Heart right ventricle (tissue), 16 donors: Measurements from ENCODE around the gene ONECUT3. TPM values are rescaled to one million over a fixed set of nuclear protein-coding genes. Genes with fewer than 3 reads are reported as not detected.
"Not testable (repeated sequence)": the region's sequence is repeated elsewhere in the genome, so short reads cannot be mapped to it uniquely, and the experiment has no call there.

Source experiments
- ATAC-seq, 8 donors: fragments of 200-7000 bp; cut with Tn5 transposase; one replicate each; pipeline ENCODE4 v1.9.1; 2020; ENCODE audit warnings: mild to moderate bottlenecking in 8 of 8, moderate library complexity in 8 of 8, moderate number of reproducible peaks in 1 of 8
- DNase-seq, 2 donors: peaks; one replicate each; pipeline ENCODE4 v3.0.0-alpha.2; 2020
- H3K27ac ChIP-seq, 10 donors: fragments of 200-600 bp; sonication (generic) in 2 of 10; one replicate each; pipeline versions ENCODE4 v1.5.0 to v1.8.0; 2020 to 2022; ENCODE audit warnings: mild to moderate bottlenecking in 3 of 10
- H3K27me3 ChIP-seq, 7 donors: fragments of 200-600 bp; one replicate each; pipeline ENCODE4 v1.8.0; 2021 to 2022; ENCODE audit warnings: mild to moderate bottlenecking in 2 of 7
- H3K36me3 ChIP-seq, 9 donors: fragments of 200-600 bp; sonication (generic) in 1 of 9; one replicate each; pipeline versions ENCODE4 v1.5.0 to v1.8.0; 2020 to 2022; ENCODE audit warnings: mild to moderate bottlenecking in 2 of 9
- H3K4me1 ChIP-seq, 9 donors: fragments of 200-600 bp; sonication (generic) in 1 of 9; one replicate each; pipeline versions ENCODE4 v1.5.0 to v1.8.0; 2020 to 2022; ENCODE audit warnings: mild to moderate bottlenecking in 4 of 9
- H3K4me3 ChIP-seq, 10 donors: fragments of 200-600 bp; sonication (generic) in 2 of 10; one replicate each; pipeline versions ENCODE4 v1.5.0 to v1.8.0; 2020 to 2022; ENCODE audit warnings: mild to moderate bottlenecking in 7 of 10, moderate library complexity in 2 of 10
- H3K9me3 ChIP-seq, 11 donors: fragments of 200-600 bp in 10 of 11; sonication (generic) in 2 of 11; one replicate each; pipeline versions ENCODE4 v1.5.0 to v1.8.0; 2013 to 2022; ENCODE audit warnings: mild to moderate bottlenecking in 2 of 11, control low read depth in 1 of 11, moderate library complexity in 1 of 11
- CTCF ChIP-seq, 9 donors: fragments of 200-600 bp; sonication (generic) in 2 of 9; IDR thresholded peaks; one replicate each; pipeline versions ENCODE4 v1.5.0 to v1.8.0; 2021 to 2022; ENCODE audit warnings: antibody characterized with exemption in 9 of 9, mild to moderate bottlenecking in 5 of 9, moderate library complexity in 1 of 9
- WGBS, 2 donors: extraction: QIAGEN DNeasy Blood & Tissue Kit; methylation state at CpG; one replicate each; pipeline ENCODE4 v1.1.7; 2013; ENCODE audit warnings: inconsistent platforms in 1 of 2; 5-methylcytosine and 5-hydroxymethylcytosine counted together
- intact Hi-C, 10 donors: fragments of 100-400 bp; cut with DNase I; formaldehyde crosslinking; loops; one replicate each; pipeline versions ENCODE4 v1.11.1 to v1.14.2; 2022
- polyA plus RNA-seq, 2 donors: library from polyadenylated mRNA; stranded (reverse); fragments of 200-250 nt; gene quantifications; one replicate each; pipeline ENCODE4 v1.2.3, GENCODE V29; 2013
- total RNA-seq, 10 donors: library from RNA; stranded (reverse); fragmentation: NEBNext Ultra II Directional in 3 of 10; extraction: Animal tissue kit (Norgen Biotek cat#: 25700) in 3 of 10; gene quantifications; one replicate each; pipeline versions ENCODE4 v1.2.1 to v1.2.4, GENCODE V29; 2021 to 2023
- donor health status: Arrhythmogenic right ventricular cardiomyopathy.
- donor health status: ischemic (EF 13 %, LVEDD 7.1; RV severe dilation, severe dysfunction).
- donor health status: healthy with polysubstance abuse.
- donor health status: DM: no; HTN: yes; CAD: no.
- donor health status: DM: no; HTN: no; CAD: no.
- donor health status: ischemic (EF 25% LVEDD 6.9; RV normal size, moderate dysfunction).
- donor health status: ischemic (EF 25% LVEDD 5.7; RV mildly dilated, moderate dysfunction).
- donor health status: healthy.
- donor health status: DM: yes; HTN: yes; CAD: no.
- donor health status: Ischemic cardiomyopathy.
- donor health status: ischemic (EF 35%, LVEDD 5.7; RV mildly dilated, moderate dysfunction).
- donor health status: nonischemic (EF 11% LVEDD 7.7; RV severe dilation, severe dysfunction).
- donor health status: DM: yes; HTN: yes; CAD: no.
- donor health status: PGD.
- donor health status: ischemic (EF 29% LVEDD 5.4; RV normal size, mild dysfunction).
- donor health status: nonischemic (EF 23%, LVEDD 6.1; RV moderate dilation, normal function).

Gene ONECUT3
- total and polyA plus RNA-seq, 12 donors, result not detected

GRCh38 chr19:1758959-1759903 lies 5.9 kb downstream of the ONECUT3 start:
- intact Hi-C loops, result no loop called here
- H3K27me3 ChIP-seq, result peaks cover 62 to 99% (median 98%) of the 10 kb centered on the region in 7 donors
- no peaks in the 10 kb centered on the region for H3K36me3 ChIP-seq
- WGBS, 2 donors, result 17 to 19% methylated on average over 16 of the region's 16 CpGs
- H3K4me1 ChIP-seq, result peaks cover 0 to 22% (median 10%) of the 10 kb centered on the region in 9 donors
- no peaks in the 10 kb centered on the region for H3K9me3 ChIP-seq
- TF ChIP-seq CTCF (IDR thresholded peaks at IDR 0.05), result no peak
- no peak overlapping the region for H3K27ac ChIP-seq
- DNase-seq (no peak), ATAC-seq (no peak)
- H3K4me3 ChIP-seq, result no peak overlapping the region

GRCh38 chr19:1760020-1760419 lies 6.7 kb downstream of the ONECUT3 start:
- peaks cover 57 to 100% (median 100%) of the 10 kb centered on the region in 7 donors for H3K27me3 ChIP-seq
- peaks cover 0 to 17% (median 10%) of the 10 kb centered on the region in 9 donors for H3K4me1 ChIP-seq
- TF ChIP-seq CTCF (IDR thresholded peaks at IDR 0.05), result no peak
- peak overlapping the region in 1 of 10 donors; percentile 3 for H3K4me3 ChIP-seq
- ATAC-seq, result no peak
- no peak overlapping the region for H3K27ac ChIP-seq
- intact Hi-C loops, result loop anchor here in 4 of 10 donors (10.0 kb wide), 3 partner anchors 85 to 215 kb away; partner anchors contain the start of gene UQCR11 (in 1 of the 4)
- no peak for DNase-seq
- H3K9me3 ChIP-seq, result no peaks in the 10 kb centered on the region
- 4 to 5% methylated on average over 17 of the region's 17 CpGs for WGBS, 2 donors
- H3K36me3 ChIP-seq, result no peaks in the 10 kb centered on the region

GRCh38 chr19:1760786-1761527 lies 7.7 kb downstream of the ONECUT3 start:
- intact Hi-C loops, result loop anchor here in 4 of 10 donors (10.0 kb wide), 3 partner anchors 86 to 216 kb away; partner anchors contain the start of gene UQCR11 (in 1 of the 4)
- Histone ChIP-seq H3K4me1 (peaks cover 0 to 14% (median 7%) of the 10 kb centered on the region in 9 donors), H3K27me3 (peaks cover 48 to 100% (median 100%) of the 10 kb centered on the region in 7 donors)
- not testable (repeated sequence) for H3K36me3 ChIP-seq, H3K9me3 ChIP-seq, H3K4me3 ChIP-seq, H3K27ac ChIP-seq, ATAC-seq, DNase-seq
- WGBS, 2 donors, result 14 to 15% methylated on average over 15 of the region's 15 CpGs

- DNase-seq, result no peak
- peaks cover 0 to 14% (median 7%) of the 10 kb centered on the region in 9 donors for H3K4me1 ChIP-seq
- 2 to 4% methylated on average over 30 of the region's 30 CpGs for WGBS, 2 donors
- no peaks in the 10 kb centered on the region for H3K36me3 ChIP-seq
- H3K27ac ChIP-seq, result no peak overlapping the region
- intact Hi-C loops, result loop anchor here in 4 of 10 donors (10.0 kb wide), 3 partner anchors 87 to 217 kb away; partner anchors contain the start of gene UQCR11 (in 1 of the 4)
- H3K9me3 ChIP-seq, result no peaks in the 10 kb centered on the region
- H3K27me3 ChIP-seq, result peaks cover 45 to 100% (median 100%) of the 10 kb centered on the region in 7 donors
- H3K4me3 ChIP-seq, result no peak overlapping the region
- TF ChIP-seq CTCF (IDR thresholded peaks at IDR 0.05), result no peak
- ATAC-seq, result no peak
These were observed 8.4 kb downstream of the ONECUT3 start for GRCh38 chr19:1761528-1762242.
